Sigmoid colon (tissue), 7 donors: ENCODE results near the gene CCDC157. TPM values are rescaled to one million over a fixed set of nuclear protein-coding genes. Genes with fewer than 3 reads are reported as not detected.

Experiments used
- DNase-seq: peaks from one replicate; pipeline ENCODE4 v3.0.0-alpha.2; 2019
- H3K27ac ChIP-seq, 4 donors: fragments of 200-600 bp; sonication (generic); one replicate each; pipeline ENCODE4 v1.5.1; 2016 to 2019; ENCODE audit warnings: mild to moderate bottlenecking in 1 of 4
- H3K27me3 ChIP-seq, 3 donors: fragments of 200-600 bp; sonication (generic); one replicate each; pipeline ENCODE4 v1.5.1; 2019; ENCODE audit warnings: mild to moderate bottlenecking in 1 of 3
- H3K36me3 ChIP-seq, 4 donors: fragments of 200-600 bp; sonication (generic); one replicate each; pipeline ENCODE4 v1.5.1; 2016 to 2019
- H3K4me1 ChIP-seq, 4 donors: fragments of 200-600 bp; sonication (generic); one replicate each; pipeline ENCODE4 v1.5.1; 2017 to 2019
- H3K4me3 ChIP-seq, 4 donors: fragments of 200-600 bp; sonication (generic); one replicate each; pipeline ENCODE4 v1.5.1; 2017 to 2019; ENCODE audit warnings: mild to moderate bottlenecking in 2 of 4, moderate library complexity in 1 of 4
- H3K9me3 ChIP-seq, 4 donors: fragments of 200-600 bp in 3 of 4; sonication (generic) in 3 of 4; one replicate each; pipeline versions ENCODE4 v1.5.1 to v1.6.1; 2013 to 2019
- CTCF ChIP-seq, 4 experiments: fragments of 450-650 bp in 3 of 4; fragments of 200-600 bp in 1 of 4; IDR thresholded peaks; one replicate each; pipeline ENCODE4 v1.5.1; 2016 to 2019; ENCODE audit warnings: antibody characterized with exemption in 4 of 4, mild to moderate bottlenecking in 3 of 4, moderate library complexity in 2 of 4
- EP300 ChIP-seq, 4 donors: sonication (generic); formaldehyde crosslinking; IDR thresholded peaks; one replicate each; pipeline ENCODE4 v1.6.1; 2017; ENCODE audit warnings: antibody characterized with exemption in 4 of 4
- POLR2A ChIP-seq, 2 donors: fragments of 450-650 bp; IDR thresholded peaks; one replicate each; pipeline ENCODE4 v1.6.1; 2016; ENCODE audit warnings: antibody characterized with exemption in 2 of 2, mild to moderate bottlenecking in 2 of 2, moderate library complexity in 2 of 2
- POLR2AphosphoS5 ChIP-seq, 4 donors: sonication (generic); formaldehyde crosslinking; IDR thresholded peaks; one replicate each; pipeline ENCODE4 v1.6.1; 2017; ENCODE audit warnings: antibody characterized with exemption in 4 of 4
- WGBS, 2 donors: extraction: QIAGEN DNeasy Blood & Tissue Kit; methylation state at CpG; one replicate each; pipeline ENCODE4 v1.1.7; 2013; 5-methylcytosine and 5-hydroxymethylcytosine counted together
- intact Hi-C: fragments of 100-400 bp; cut with DNase I; formaldehyde crosslinking; loops from one replicate; pipeline ENCODE4 v1.15.1; 2023
- polyA plus RNA-seq, 3 donors: library from polyadenylated mRNA; stranded (reverse); fragments of 200-250 nt; gene quantifications; one replicate each; pipeline ENCODE4 v1.2.3, GENCODE V29; 2013
- total RNA-seq, 4 donors: library from RNA; depleted of rRNA; stranded (reverse); fragments of >200 nt; gene quantifications; one replicate each; pipeline ENCODE4 v1.1.0, GENCODE V29; 2016
- donor health status: healthy with polysubstance abuse.
- donor health status: Bipolar disorder and iron deficiency.
- donor health status: healthy.

The CCDC157 gene
- total and polyA plus RNA-seq, 7 donors: 0.83 to 2.0 (median 1.6) TPM

GRCh38 chr22:30373331-30374325 lies 16.8 kb downstream of the CCDC157 start:
- intact Hi-C loops: no loop called here
- no peak for DNase-seq
- Histone ChIP-seq H3K36me3 (no peaks in the 10 kb centered on the region), H3K27me3 (no peaks in the 10 kb centered on the region), H3K4me3 (no peak overlapping the region), H3K4me1 (no peaks in the 10 kb centered on the region), H3K9me3 (no peaks in the 10 kb centered on the region), H3K27ac (no peak overlapping the region)
- WGBS, 2 donors: 91 to 93% methylated on average over 33 of the region's 33 CpGs
- TF ChIP-seq POLR2AphosphoS5 (IDR thresholded peaks at IDR 0.05) (no peak), EP300 (IDR thresholded peaks at IDR 0.05) (no peak), POLR2A (IDR thresholded peaks at IDR 0.05) (no peak), CTCF (IDR thresholded peaks at IDR 0.05) (no peak)

GRCh38 chr22:30375312-30375849 lies 18.6 kb downstream of the CCDC157 start:
- Histone ChIP-seq H3K4me1 (no peaks in the 10 kb centered on the region), H3K9me3 (no peaks in the 10 kb centered on the region), H3K27ac (no peak overlapping the region), H3K4me3 (no peak overlapping the region), H3K36me3 (peaks cover 0 to 16% (median 0%) of the 10 kb centered on the region in 4 donors), H3K27me3 (no peaks in the 10 kb centered on the region)
- intact Hi-C loops: no loop called here
- WGBS, 2 donors: 94 to 95% methylated on average over 13 of the region's 13 CpGs
- TF ChIP-seq POLR2A (IDR thresholded peaks at IDR 0.05) (no peak), CTCF (IDR thresholded peaks at IDR 0.05) (no peak), POLR2AphosphoS5 (IDR thresholded peaks at IDR 0.05) (no peak), EP300 (IDR thresholded peaks at IDR 0.05) (no peak)
- DNase-seq: no peak

GRCh38 chr22:30380011-30380410 lies 23.2 kb downstream of the CCDC157 start:
- H3K27ac ChIP-seq: no peak overlapping the region
- H3K9me3 ChIP-seq: no peaks in the 10 kb centered on the region
- peaks cover 0 to 45% (median 5%) of the 10 kb centered on the region in 4 donors for H3K36me3 ChIP-seq
- no peak overlapping the region for H3K4me3 ChIP-seq
- H3K4me1 ChIP-seq: no peaks in the 10 kb centered on the region
- intact Hi-C loops: no loop called here
- no peak for DNase-seq
- no peak for TF ChIP-seq EP300 (IDR thresholded peaks at IDR 0.05)
- H3K27me3 ChIP-seq: no peaks in the 10 kb centered on the region
- WGBS, 2 donors: 96 to 97% methylated on average over 20 of the region's 20 CpGs

- WGBS, 2 donors: 78 to 86% methylated on average over 12 of the region's 12 CpGs
- Histone ChIP-seq H3K4me3 (no peak overlapping the region), H3K27me3 (no peaks in the 10 kb centered on the region), H3K36me3 (peaks cover 0 to 45% (median 5%) of the 10 kb centered on the region in 4 donors), H3K27ac (no peak overlapping the region), H3K9me3 (no peaks in the 10 kb centered on the region), H3K4me1 (peaks cover 0 to 5% (median 4%) of the 10 kb centered on the region in 4 donors)
- DNase-seq: no peak
- TF ChIP-seq POLR2A (IDR thresholded peaks at IDR 0.05): no peak
- TF ChIP-seq EP300 (IDR thresholded peaks at IDR 0.05): no peak
- no peak for TF ChIP-seq POLR2AphosphoS5 (IDR thresholded peaks at IDR 0.05)
- TF ChIP-seq CTCF (IDR thresholded peaks at IDR 0.05): no peak
- intact Hi-C loops: no loop called here
Observed at GRCh38 chr22:30381264-30381663, 24.5 kb downstream of the CCDC157 start.

GRCh38 chr22:30382340-30382739 lies 25.5 kb downstream of the CCDC157 start:
- Histone ChIP-seq H3K27ac (no peak overlapping the region), H3K4me1 (peaks cover 0 to 12% (median 10%) of the 10 kb centered on the region in 4 donors), H3K36me3 (peaks cover 0 to 45% (median 5%) of the 10 kb centered on the region in 4 donors), H3K9me3 (no peaks in the 10 kb centered on the region), H3K4me3 (no peak overlapping the region), H3K27me3 (no peaks in the 10 kb centered on the region)
- TF ChIP-seq CTCF (IDR thresholded peaks at IDR 0.05) (no peak), EP300 (IDR thresholded peaks at IDR 0.05) (no peak), POLR2AphosphoS5 (IDR thresholded peaks at IDR 0.05) (no peak), POLR2A (IDR thresholded peaks at IDR 0.05) (no peak)
- WGBS, 2 donors: 94 to 97% methylated on average over 5 of the region's 5 CpGs
- DNase-seq: no peak
- intact Hi-C loops: no loop called here
